Skin epidermis (tissue), 12 donors: Measurements from ENCODE around the gene ARSA.
"Not testable (repeated sequence)": the region's sequence is repeated elsewhere in the genome, so short reads cannot be mapped to it uniquely, and the experiment has no call there.

Experiments used
- H3K27ac ChIP-seq, 21 experiments: fragments of 200-600 bp; sonication (generic) in 11 of 21; one replicate each; pipeline ENCODE4 v1.5.0; 2020; ENCODE audit warnings: mild to moderate bottlenecking in 3 of 21, inconsistent platforms in 2 of 21, moderate library complexity in 2 of 21
- H3K4me3 ChIP-seq, 7 experiments: fragments of 200-600 bp; sonication (generic) in 2 of 7; one replicate each; pipeline ENCODE4 v1.5.0; 2020; ENCODE audit warnings: inconsistent platforms in 2 of 7, mild to moderate bottlenecking in 2 of 7, moderate library complexity in 1 of 7

Gene ARSA

DNA sequence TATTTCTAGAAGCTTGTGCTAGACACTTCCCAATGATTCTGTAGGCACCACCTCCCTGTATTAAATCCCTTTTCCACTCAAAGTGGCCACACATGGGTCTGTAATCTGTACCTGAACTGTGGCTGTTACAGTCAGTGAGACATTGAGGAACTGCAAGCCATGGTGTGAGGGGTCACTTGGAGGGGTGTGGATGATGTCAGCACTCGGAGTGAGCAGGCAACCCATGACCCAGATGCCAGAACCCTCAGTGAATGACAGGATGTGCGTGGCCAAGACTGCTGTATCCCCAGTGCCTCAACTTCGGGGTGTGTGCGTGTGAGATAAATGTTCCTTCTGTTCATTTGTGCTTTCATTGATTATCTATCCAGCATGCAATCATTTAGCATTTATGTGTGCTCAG lies 30.0 kb upstream of the ARSA start:
- Histone ChIP-seq H3K27ac (peak overlapping the region in 3 of 21 experiments; percentile 4 to 70 (median 39)), H3K4me3 (no peak overlapping the region)

DNA sequence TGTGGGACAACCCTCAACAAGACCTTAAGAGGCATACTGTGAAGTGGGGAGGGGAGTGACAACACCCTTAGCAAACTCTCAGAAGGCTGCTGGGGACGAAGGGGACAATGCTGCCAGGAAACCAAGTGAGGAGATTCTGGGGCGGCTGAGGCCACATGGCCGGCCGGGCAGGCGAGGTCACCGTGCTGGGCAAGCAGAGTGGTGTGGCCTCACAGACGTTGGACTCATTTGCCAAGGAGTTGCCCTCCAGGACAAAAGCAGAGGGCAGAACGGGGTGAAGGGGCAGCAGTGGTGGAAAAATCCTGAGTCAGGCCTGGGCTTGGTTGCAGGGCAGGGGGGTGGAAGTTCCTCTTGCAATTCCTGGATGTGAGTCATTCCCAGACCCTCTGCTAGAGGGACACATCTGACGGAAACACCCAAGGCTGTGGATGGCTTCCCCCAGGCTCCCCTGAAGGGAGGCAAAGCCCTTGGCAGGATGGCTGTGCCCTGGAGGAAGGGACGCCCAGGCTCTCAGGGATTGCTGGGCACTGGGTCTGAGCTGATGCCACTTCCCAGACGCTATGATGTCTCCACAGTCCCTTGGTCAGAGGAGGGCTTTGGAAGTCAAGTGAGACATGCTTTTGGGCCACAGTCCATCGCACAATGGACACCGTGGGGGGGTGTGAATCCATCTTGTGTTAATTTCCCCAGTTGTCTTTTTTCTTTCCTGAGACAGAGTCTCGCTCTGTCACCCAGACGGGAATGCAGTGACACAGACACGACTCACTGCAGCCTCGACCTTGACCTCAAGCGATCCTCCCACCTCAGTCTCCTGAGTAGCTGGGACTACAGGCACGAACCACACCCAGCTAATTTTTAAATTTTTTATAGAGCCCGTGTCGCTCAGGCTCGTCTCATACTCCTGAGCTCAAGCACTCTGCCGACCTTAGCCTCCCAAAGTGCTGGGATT lies 28.4 kb upstream of the ARSA start:
- peak overlapping the region in 13 of 21 experiments; percentile 22 to 70 (median 38) for H3K27ac ChIP-seq
- no peak overlapping the region for H3K4me3 ChIP-seq

DNA sequence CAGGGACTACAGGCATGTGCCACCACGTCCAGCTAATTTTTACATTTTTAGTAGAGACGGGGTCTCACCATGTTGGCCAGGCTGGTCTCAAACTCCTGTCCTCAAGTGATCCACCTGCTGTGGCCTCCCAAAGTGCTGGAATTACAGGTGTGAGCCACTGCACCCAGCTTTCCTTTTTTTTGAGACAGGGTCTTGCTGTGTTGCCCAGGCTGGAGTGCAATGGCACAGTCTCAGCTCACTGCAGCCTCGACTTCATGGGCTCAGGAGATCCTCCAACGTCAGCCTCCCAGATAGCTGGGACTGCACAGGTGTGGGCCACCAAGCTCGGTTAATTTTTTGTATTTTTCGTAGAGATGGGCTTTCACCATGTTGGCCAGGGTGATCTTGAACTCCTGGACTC lies 26.7 kb upstream of the ARSA start:
- not testable (repeated sequence) for H3K4me3 ChIP-seq, H3K27ac ChIP-seq

DNA sequence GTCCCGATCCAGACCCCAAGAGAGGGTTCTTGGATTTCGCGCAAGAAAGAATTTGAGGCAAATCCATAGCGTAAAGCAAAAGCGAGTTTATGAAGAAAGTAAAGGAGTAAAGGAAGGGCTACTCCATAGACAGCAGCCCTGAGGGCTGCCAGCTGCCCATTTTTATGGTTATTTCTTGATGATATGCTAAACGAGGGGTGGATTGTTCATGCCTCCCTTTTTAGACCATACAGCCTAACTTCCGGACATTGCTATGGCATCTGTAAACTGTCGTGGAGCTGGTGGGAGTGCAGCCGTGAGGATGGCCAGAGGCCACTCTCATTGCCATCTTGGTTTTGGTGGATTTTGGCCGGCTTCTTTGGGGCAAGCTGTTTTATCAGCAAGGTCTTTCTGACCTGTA lies 25.3 kb upstream of the ARSA start:
- Histone ChIP-seq H3K27ac (no peak overlapping the region), H3K4me3 (no peak overlapping the region)

DNA sequence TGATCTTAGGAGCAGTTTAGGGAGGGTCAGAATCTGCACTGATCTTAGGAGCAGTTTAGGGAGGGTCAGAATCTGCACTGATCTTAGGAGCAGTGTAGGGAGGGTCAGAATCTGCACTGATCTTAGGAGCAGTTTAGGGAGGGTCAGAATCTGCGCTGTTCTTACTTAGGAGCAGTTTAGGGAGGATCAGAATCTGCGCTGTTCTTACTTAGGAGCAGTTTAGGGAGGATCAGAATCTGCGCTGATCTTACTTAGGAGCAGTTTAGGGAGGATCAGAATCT lies 15.8 kb upstream of the ARSA start:
- H3K4me3 ChIP-seq, H3K27ac ChIP-seq: not testable (repeated sequence)

DNA sequence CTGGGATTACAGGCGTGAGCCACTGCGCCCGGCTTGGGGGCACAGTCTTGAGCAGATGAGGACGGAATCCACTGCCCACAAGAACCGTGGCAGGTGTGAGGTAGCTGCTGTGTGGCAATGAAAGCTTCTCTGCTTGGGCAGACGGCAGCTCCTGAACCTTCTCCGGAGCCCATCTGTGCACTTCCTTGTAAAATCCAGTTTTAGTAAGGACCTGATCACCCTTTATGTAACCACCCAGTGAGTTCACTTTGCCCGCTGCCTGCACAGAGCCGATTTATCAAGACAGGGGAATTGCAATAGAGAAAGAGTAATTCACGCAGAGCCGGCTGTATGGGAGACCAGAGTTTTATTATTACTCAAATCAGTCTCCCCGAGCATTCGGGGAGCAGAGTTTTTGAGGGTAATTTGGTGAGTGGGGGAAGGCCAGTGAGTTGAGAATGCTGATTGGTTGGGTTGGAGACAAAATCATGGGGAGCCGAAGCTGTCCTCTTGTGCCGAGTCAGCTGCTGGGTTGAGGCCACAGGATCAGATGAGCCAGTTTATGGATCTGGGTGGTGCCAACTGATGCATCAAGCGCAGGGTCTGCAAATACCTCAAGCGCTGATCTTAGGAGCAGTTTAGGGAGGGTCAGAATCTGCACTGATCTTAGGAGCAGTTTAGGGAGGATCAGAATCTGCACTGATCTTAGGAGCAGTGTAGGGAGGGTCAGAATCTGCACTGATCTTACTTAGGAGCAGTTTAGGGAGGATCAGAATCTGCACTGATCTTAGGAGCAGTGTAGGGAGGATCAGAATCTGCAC lies 15.3 kb upstream of the ARSA start:
- not testable (repeated sequence) for H3K4me3 ChIP-seq, H3K27ac ChIP-seq

DNA sequence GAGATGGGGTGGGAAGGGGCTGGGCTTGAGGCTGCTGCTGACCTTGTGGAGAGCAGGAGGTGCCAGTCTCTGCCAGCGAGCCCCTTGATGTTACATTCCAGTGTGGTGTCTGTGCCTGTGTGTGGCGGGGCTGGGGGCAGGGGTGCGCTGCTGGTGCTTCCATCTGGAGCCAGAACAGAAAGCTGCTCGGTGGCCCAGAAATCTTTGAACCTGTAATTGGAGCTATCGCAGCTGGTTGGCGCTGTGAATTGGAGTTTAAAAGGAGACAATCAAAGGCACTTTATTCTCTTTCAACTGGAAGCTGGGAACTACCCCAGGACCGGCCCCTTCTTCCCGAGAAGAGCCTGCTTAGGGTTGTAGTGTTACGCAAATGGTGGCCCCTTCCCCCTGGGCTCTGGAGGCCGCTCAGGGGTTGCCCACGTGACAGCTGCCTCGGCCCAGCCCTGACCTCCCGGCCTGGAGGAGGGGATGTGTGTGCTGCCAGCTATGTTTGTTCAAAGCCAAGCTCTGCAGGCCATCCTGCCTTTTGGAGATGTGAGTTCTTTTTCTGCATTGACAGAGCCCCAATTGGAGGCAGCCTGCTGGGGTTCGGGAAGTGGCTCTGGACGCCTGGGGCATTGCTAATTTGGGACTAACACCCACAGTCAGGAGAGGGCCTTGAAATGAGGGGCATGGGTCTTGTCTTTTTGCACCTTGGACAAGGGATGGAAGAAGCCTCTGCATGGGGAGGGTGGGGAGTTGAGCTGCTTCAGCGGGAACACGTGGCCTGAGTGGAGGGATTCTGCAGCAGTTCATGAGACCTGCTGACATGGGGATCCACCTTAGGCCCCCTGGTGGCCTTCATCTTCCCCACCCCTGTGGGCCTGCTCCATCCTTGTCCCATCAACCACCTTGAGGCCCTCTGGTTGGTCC lies 14.0 kb upstream of the ARSA start:
- no peak overlapping the region for H3K4me3 ChIP-seq
- H3K27ac ChIP-seq: peak overlapping the region in 4 of 21 experiments; percentile 2 to 22 (median 12)

DNA sequence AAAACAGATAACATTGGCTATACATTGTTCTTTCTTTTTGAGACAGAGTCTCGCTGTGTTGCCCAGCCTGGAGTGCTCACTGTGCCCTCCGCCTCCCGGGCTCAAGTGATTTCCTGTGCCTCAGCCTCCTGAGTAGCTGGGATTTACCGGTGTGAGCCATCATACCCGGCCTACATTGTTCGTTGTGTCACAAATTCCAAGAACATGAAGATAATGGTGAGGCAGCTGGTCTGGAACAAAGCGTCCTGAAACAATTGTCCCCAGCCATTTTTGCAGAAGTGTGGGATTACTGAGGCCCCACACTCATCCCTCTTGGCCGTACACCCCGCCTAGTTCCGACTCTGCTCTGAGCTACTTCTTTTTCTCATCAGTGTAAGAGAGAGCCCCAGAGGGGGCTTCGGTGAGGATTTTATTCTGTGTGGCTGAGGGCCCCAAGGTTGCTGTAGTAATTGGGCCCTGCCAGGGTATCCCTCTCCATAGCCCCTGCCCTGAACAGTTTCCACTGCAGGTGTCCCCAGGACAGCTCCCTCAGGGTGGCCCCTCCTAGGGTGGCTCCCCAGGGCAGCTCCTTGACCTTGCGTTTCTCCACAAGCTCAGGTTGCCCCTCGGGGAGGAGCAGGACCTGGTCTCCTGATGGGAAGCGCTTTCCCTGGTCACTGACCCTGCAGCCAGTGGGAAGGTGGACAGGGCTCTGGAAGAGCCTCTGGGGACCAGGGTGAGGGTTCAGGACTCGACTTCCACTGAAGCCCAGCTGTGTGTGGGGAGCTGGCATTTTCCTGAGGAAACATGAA lies 13.1 kb upstream of the ARSA start:
- Histone ChIP-seq H3K4me3 (no peak overlapping the region), H3K27ac (peak overlapping the region in 5 of 21 experiments; percentile 2 to 40 (median 16))

DNA sequence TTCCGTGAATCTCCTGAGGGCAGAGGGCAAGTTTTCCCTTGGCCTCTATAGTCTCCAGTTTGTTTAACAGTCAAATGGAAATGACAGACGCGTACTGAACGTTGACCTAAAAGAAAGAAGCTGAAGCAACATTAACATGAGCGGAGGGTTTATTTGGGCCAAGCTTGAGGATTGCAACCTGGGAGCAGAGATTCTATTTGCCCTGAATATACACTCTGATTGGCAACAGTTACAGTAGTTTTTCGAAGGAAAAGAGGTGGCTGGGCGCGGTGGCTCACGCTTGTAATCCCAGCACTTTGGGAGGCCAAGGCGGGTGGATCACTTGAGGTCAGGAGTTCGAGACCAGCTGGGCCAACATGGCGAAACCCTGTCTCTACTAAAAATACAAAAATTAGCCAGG lies 12.3 kb upstream of the ARSA start:
- H3K4me3 ChIP-seq, H3K27ac ChIP-seq: not testable (repeated sequence)

DNA sequence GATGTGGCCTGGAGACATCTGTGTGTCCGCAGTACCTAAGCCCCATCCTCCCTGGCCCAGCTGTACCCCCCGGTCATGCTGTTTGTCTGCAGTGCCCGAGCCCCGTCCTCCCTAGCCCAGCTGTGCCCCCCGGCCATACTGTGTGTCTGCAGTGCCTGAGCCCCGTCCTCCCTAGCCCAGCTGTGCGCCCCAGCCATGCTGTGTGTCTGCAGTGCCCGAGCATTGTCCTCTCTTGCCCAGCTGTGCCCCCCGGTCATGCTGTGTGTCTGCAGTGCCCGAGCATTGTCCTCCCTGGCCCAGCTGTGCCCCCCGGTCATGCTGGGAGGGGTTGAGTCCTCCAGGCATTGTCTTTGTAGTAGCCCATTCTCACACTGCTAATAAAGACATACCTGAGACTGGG lies 7.6 kb upstream of the ARSA start:
- Histone ChIP-seq H3K27ac (no peak overlapping the region), H3K4me3 (no peak overlapping the region)

DNA sequence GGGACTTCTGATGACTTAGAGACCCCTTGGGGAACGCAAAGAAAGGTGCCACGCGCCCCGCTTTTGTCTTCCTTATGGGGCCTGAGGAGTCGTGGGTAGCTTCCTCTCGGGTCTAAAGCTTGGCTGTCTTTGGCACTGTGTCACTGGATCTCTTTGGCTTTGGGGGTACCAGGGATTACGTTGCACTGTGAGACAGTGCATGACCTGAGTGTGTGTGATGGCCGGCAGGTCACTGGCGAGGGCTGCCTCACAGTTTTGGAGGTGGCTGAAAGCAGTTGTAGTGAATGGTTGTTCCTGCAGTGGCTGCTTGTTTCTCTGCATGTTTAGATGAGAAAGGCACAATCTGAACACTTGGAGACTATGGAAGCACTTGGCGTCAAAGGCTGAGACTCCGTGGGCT lies 5.8 kb upstream of the ARSA start:
- no peak overlapping the region for H3K27ac ChIP-seq
- no peak overlapping the region for H3K4me3 ChIP-seq

DNA sequence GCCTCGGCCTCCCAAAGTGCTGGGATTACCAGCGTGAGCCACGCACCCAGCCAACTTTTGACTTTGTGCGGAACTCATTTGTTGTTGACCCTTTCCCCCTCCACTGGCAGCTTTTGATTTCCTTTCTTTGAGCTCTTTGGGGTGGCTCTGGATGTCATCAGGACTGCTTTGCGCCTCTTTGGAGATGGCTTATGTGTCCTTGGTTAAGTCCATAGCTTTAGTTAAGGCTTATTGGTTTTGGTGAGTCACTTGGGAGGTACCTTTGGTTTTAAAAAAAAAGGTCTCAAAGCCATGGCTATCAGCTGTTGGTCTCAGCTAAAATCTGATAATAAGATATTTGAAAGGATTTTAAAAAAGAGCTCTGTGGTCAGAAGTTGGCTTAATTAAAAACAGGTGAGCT lies 5.1 kb upstream of the ARSA start:
- Histone ChIP-seq H3K4me3 (no peak overlapping the region), H3K27ac (no peak overlapping the region)

DNA sequence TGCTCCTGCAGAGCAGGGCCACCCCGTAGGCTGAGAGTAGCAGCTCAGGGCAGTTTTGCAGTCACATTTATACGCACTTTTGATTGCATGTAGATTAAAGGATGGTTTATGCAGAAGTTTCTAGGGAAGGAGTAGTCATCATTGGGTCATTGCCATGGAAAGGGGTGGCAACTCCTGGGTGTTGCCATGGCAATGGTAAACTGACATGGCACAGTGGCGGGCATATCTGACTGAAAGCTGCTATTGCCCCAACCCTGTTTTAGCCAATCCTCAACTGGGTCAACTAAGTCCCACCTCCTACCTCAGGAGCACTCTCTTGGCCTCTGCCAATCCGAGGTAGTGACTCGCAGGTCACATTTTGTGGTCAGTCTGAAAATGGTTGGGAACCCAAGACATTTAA lies 2.4 kb upstream of the ARSA start:
- no peak overlapping the region for H3K4me3 ChIP-seq
- no peak overlapping the region for H3K27ac ChIP-seq

DNA sequence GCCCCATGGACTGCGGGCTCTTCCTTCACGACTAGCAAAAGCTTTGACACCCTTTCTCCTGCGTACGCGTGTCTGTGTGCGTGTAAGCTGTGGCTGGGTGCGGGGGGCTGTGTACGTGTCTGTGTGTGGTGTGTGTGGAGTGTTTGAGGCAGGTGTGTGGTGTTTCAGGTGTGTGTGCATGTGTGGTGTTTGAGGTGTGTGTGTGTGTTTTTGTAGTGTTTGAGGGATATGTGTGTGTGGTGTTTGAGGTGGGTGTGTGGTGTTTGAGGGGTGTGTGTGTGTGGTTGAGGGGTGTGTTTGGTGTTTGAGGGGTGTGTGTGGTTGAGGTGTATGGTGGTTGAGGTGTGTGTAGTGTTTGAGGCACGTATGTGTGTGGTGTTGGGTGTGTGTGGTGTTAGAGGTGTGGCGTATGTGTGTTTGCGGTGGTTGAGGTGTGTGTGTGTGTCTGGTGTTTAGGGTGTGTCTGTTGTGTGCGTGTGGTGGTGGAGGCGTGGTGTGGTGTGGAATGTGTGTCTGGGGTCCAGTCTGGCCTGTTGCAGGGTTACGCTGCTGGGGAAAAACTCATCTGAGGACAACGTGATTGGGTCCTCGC lies 687 bp upstream of the ARSA start:
- H3K27ac ChIP-seq: peak overlapping the region in 20 of 21 experiments; percentile 45 to 92 (median 84)
- H3K4me3 ChIP-seq: peak overlapping the region; percentile 61 to 92 (median 74)

DNA sequence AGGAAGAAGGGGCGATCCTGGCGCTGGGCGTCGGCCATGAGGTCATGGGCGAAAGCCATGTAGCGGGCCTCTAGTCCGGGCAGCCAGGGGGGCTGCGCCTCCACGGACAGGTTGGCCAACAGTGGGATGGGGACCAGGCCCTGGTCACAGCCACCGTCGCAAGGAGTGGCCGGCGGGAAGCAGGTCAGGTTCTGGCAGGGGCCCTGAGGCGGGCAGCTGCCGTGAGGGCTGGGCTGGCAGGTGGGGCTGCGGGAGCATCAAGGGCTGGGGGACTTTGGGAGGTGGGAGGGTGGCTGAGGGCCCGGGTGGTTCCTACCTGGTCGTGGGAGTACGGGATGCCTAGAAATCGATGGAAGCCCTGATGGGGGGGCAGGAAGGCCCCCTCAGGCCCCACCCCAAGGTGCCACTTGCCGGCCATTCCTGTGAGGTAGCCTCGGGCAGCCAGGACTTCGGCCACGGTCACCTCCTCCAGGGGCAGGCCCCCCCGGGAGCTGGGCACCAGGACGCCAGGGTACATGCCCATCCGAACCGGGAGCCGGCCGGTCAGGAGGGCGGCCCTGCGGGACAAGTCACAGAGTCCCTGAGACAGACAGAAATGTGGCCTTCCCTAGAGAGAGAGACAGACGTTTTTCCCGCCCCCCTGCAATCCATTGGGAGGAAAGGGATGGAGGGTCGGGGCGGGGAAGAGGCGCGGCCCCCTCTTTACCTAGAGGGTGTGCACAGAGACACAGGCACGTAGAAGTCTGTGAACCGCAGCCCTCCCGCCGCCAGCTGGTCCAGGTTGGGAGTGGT lies 906 bp downstream of the ARSA start:
- Histone ChIP-seq H3K27ac (peak overlapping the region in 20 of 21 experiments; percentile 60 to 92 (median 84)), H3K4me3 (peak overlapping the region; percentile 61 to 92 (median 74))

DNA sequence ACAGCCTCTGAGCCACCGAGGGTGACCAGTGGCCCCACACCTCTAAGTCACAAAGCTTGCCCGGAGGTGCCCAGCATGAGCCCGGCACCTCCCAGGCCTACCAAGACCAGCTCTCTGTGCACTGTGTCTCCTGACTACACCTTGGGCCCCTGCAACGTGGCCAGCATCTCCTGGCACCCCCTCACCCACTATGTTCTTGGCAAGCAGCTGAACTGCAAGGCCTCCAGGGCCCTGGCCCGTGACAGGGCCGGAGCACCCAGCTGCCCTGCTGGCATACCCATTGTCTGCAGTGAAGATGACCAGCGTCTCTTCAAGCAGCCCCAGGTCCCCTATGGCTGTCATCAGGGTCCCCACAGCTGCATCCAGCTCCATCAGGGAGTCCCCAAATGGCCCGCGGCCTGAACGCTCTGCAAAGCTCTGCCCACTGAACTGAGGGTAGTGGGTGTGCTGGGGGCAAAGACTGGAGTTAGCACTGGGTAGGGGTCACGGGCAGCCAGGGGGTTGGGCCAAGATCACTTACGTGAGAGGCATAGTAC lies 1.6 kb downstream of the ARSA start:
- Histone ChIP-seq H3K27ac (peak overlapping the region in 2 of 21 experiments; percentile 10 to 84), H3K4me3 (no peak overlapping the region)

DNA sequence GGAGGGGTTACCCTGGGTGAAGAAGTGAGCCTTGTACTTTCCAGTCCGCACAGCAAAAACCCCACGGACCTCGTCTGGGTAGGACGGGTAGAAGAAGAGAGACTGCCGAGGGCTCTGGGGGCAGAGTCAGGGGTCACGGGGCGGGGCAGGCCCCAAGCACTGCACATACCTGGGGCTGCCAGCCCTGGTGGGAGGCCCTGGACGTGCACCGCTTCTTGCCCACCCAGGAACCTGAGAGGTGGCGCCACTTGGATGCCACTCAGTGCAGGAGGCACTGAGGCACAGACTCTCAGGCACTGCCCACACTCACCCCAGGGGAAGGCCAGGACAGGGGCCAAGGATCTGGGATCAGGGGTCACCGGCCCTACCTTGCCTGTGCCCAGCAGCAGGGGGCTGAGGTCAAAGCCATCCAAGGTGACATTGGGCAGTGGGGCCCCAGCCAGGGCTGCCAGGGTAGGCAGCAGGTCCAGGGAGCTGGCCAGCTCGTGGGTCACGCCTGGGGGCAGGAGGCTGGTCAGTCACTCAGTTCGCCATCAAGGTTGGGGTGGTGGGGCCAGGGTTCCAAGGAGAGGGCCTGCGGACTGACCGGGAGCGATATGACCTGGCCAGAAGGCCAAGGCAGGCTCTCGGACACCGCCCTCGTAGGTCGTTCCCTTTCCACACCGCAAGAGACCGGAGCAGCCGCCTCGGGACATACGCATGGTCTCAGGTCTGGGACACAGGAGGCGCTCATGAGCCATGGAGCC lies 2.2 kb downstream of the ARSA start:
- no peak overlapping the region for H3K27ac ChIP-seq

More for the DNA sequence above, 2.2 kb downstream of the ARSA start:
- H3K4me3 ChIP-seq: no peak overlapping the region
